GM12878 (cell line): ENCODE data around the gene BAIAP2L1. TPM values are rescaled to one million over a fixed set of nuclear protein-coding genes. Genes with fewer than 3 reads are reported as not detected.
"Not testable (repeated sequence)": the region's sequence is repeated elsewhere in the genome, so short reads cannot be mapped to it uniquely, and the experiment has no call there.

Source experiments
- ATAC-seq: fragments of 200-7000 bp; cut with Tn5 transposase; 3 replicates; pipeline ENCODE4 v1.9.1; 2020; ENCODE audit warnings: mild to moderate bottlenecking, moderate library complexity
- BruUV-seq: library from RNA; stranded (reverse); fragments of 400-500 nt; replicated peaks from 2 replicates; lab custom pipeline; 2021; lab: Mats Ljungman, UMichigan
- CTCF ChIA-PET: fragments of 300-600 bp; sonication (Branson Sonifier 250); formaldehyde crosslinking; extraction: SDS; loops from one replicate; lab custom pipeline; 2021; ENCODE audit warnings: inconsistent platforms; lab: Yijun Ruan, JAX
- POLR2A ChIA-PET: fragments of 350-600 bp; formaldehyde crosslinking; extraction: SDS; loops from one replicate; lab custom pipeline; 2021; ENCODE audit warnings: inconsistent platforms; lab: Charles Lee
- RAD21 ChIA-PET: fragments of 300-600 bp; sonication (Branson Sonifier 250); formaldehyde crosslinking; loops from one replicate; lab custom pipeline; 2023; ENCODE audit warnings: antibody characterized with exemption; ENCODE audit not compliant: unreplicated experiment; lab: Charles Lee
- SMC1A ChIA-PET: fragments of 300-600 bp; sonication (Branson Sonifier 250); formaldehyde crosslinking; loops from one replicate; lab custom pipeline; 2023; ENCODE audit not compliant: unreplicated experiment, uncharacterized antibody; lab: Charles Lee
- DNase-seq: peaks from one replicate; pipeline ENCODE4 v3.0.0-alpha.2; 2011; ENCODE audit warnings: low read depth, low spot score
- FAIRE-seq: peaks from 3 replicates; lab custom pipeline; 2011; peaks lifted over from hg19 to GRCh38; lab: Jason Lieb, UNC
- H2AFZ ChIP-seq: 2 replicates; pipeline ENCODE4 v1.6.0; 2011; ENCODE audit warnings: low read depth, low read length, control low read depth; ENCODE audit not compliant: control insufficient read depth
- H3K27ac ChIP-seq: 2 replicates; pipeline ENCODE4 v1.5.1; 2011; ENCODE audit warnings: control low read depth; ENCODE audit not compliant: control insufficient read depth, insufficient read depth
- H3K27me3 ChIP-seq, 2 experiments: replicated peaks in 1 of 2; 2 replicates each; pipeline versions ENCODE4 v1.6.0 to v1.6.1; 2011; ENCODE audit warnings: low read length in 1 of 2; ENCODE audit not compliant: control insufficient read depth in 2 of 2, insufficient read depth in 2 of 2
- H3K36me3 ChIP-seq, 2 experiments: 2 replicates each; pipeline ENCODE4 v1.5.1; 2011; ENCODE audit warnings: low read length in 1 of 2; ENCODE audit not compliant: control insufficient read depth in 2 of 2, insufficient read depth in 2 of 2
- H3K4me1 ChIP-seq: 2 replicates; pipeline ENCODE4 v1.6.1; 2011; ENCODE audit warnings: mild to moderate bottlenecking, low read length, moderate library complexity, mixed read lengths; ENCODE audit not compliant: control insufficient read depth, insufficient read depth
- H3K4me2 ChIP-seq: 2 replicates; pipeline ENCODE4 v1.6.0; 2011; ENCODE audit warnings: control low read depth; ENCODE audit not compliant: control insufficient read depth, insufficient read depth
- H3K4me3 ChIP-seq: fragments of 200-600 bp; sonication (generic); 2 replicates; pipeline ENCODE4 v1.5.1; 2016
- H3K79me2 ChIP-seq: 2 replicates; pipeline ENCODE4 v1.6.0; 2011; ENCODE audit warnings: low read length; ENCODE audit not compliant: control insufficient read depth, insufficient read depth
- H3K9ac ChIP-seq: 2 replicates; pipeline ENCODE4 v1.8.0; 2011; ENCODE audit warnings: low read length, control low read depth, mixed read lengths; ENCODE audit not compliant: control insufficient read depth, insufficient read depth
- H3K9me3 ChIP-seq: replicated peaks from 3 replicates; pipeline ENCODE4 v1.5.1; 2011; ENCODE audit warnings: mild to moderate bottlenecking, low read length; ENCODE audit not compliant: control insufficient read depth, insufficient read depth
- H4K20me1 ChIP-seq: 2 replicates; pipeline ENCODE4 v1.6.0; 2011; ENCODE audit not compliant: control insufficient read depth, insufficient read depth
- BHLHE40 ChIP-seq, 2 experiments: fragments of 450-650 bp in 1 of 2; IDR thresholded peaks; 2 replicates each; pipeline ENCODE4 v1.6.1; 2011 to 2017; ENCODE audit warnings: low read depth in 2 of 2, borderline replicate concordance in 1 of 2, improper control_type of control experiment in 1 of 2, low read length in 1 of 2, mild to moderate bottlenecking in 1 of 2
- RBBP5 ChIP-seq: fragments of 200-600 bp; sonication (generic); conservative IDR thresholded peaks from 2 replicates; pipeline ENCODE4 v1.6.1; 2016
- WGBS: methylation state at CpG from one replicate; pipeline ENCODE4 v1.1.6; 2016; ENCODE audit warnings: low lambda C conversion rate; ENCODE audit not compliant: insufficient replicate concordance, insufficient coverage; ENCODE audit errors: missing lambda C conversion rate; 5-methylcytosine and 5-hydroxymethylcytosine counted together
- in situ Hi-C: fragments of 300-500 bp; cut with MboI; formaldehyde crosslinking; loops from 9 replicates; pipeline ENCODE4 v1.14.3; 2018; ENCODE audit warnings: mixed read lengths
- intact Hi-C: fragments of 100-400 bp; cut with micrococcal nuclease; formaldehyde crosslinking; loops from one replicate; pipeline ENCODE4 v1.14.2; 2022; ENCODE audit not compliant: unreplicated experiment
- polyA plus RNA-seq, 11 experiments: library from polyadenylated mRNA; depleted of rRNA in 4 of 11; unstranded in 6 of 11; stranded (reverse) in 5 of 11; fragments of >200 nt; fragmentation: Nextera tagmentation in 4 of 11; fragmentation: Illumina TruSeq in 1 of 11; extraction: Ambion mirVana in 4 of 11; extraction: Trizol in 1 of 11; gene quantifications; 1 replicate in 1 of 11; 2 replicates in 10 of 11; pipeline versions ENCODE4 v1.2.1 to v1.2.3, GENCODE V29; 2011 to 2016; ENCODE audit warnings: inconsistent platforms in 2 of 11, missing spikeins in 2 of 11, low read depth in 1 of 11
- total RNA-seq, 4 experiments: library from RNA; depleted of rRNA in 3 of 4; stranded (reverse); fragments of >200 nt in 3 of 4; fragmentation: Illumina TruSeq in 1 of 4; extraction: Trizol in 1 of 4; gene quantifications; 2 replicates each; pipeline versions ENCODE4 v1.2.1 to v1.2.3, GENCODE V29; 2013 to 2021

The BAIAP2L1 gene
- total and polyA plus RNA-seq, 10 of the 15 experiments (the other 5 are each of a cell fraction or from before 2014, with no cell fraction given) = 8.9 to 60.2 (median 35.7) TPM

GRCh38 chr7:98418271-98418635 lies 17.4 kb upstream of the BAIAP2L1 start:
- RAD21 ChIA-PET = no interaction called here
- DNase-seq = no peak
- no peak overlapping the region for H3K9ac ChIP-seq
- in situ Hi-C loops = no loop called here
- CTCF ChIA-PET = interaction anchor here (1.5 to 6.3 kb wide), 3 partner anchors 17 to 422 kb away, joined by 7 to 58 read pairs (median 8); partner anchors contain the start of gene BAIAP2L1
- no peak overlapping the region for H3K27ac ChIP-seq
- no peak for TF ChIP-seq RBBP5
- H3K4me3 ChIP-seq = no peak overlapping the region
- no peaks in the 10 kb centered on the region for H3K79me2 ChIP-seq
- BruUV-seq = no TSS peak
- POLR2A ChIA-PET = no interaction called here
- 0 out of 4 replicates have a peak, but pooled peaks cover 0 to 3% of the 10 kb centered on the region in 2 experiments for H3K27me3 ChIP-seq
- no peaks in the 10 kb centered on the region for H3K9me3 ChIP-seq
- 76% methylated on average over 7 of the region's 7 CpGs for WGBS
- H4K20me1 ChIP-seq = no peaks in the 10 kb centered on the region
- SMC1A ChIA-PET = interaction anchor here (0.7 kb wide), 1 partner anchor 13 kb away, joined by 3 read pairs; no protein-coding TSS in a partner anchor
- ATAC-seq = no peak
- no peak overlapping the region for H2AFZ ChIP-seq
- H3K4me2 ChIP-seq = no peak overlapping the region
- FAIRE-seq = no peak
- intact Hi-C loops = no loop called here
- peaks cover 6% of the 10 kb centered on the region; the same call in 1 of the 2 replicates for H3K4me1 ChIP-seq
- H3K36me3 ChIP-seq = no peaks in the 10 kb centered on the region

- RAD21 ChIA-PET, H4K20me1 ChIP-seq, H3K4me3 ChIP-seq, H3K9ac ChIP-seq, H3K4me1 ChIP-seq, ATAC-seq, H2AFZ ChIP-seq, H3K36me3 ChIP-seq, POLR2A ChIA-PET, H3K4me2 ChIP-seq, BruUV-seq, H3K27ac ChIP-seq, DNase-seq, FAIRE-seq, H3K79me2 ChIP-seq, intact Hi-C loops, H3K27me3 ChIP-seq, in situ Hi-C loops, H3K9me3 ChIP-seq: not testable (repeated sequence)
- ChIA-PET CTCF (interaction anchor here (1.4 to 6.3 kb wide), 5 partner anchors 8 to 423 kb away, joined by 3 to 58 read pairs (median 8); partner anchors contain the start of gene BAIAP2L1), SMC1A (interaction anchor here (0.6 to 0.8 kb wide), 3 partner anchors 13 to 819 kb away, joined by 3 read pairs; no protein-coding TSS in a partner anchor)
- 23% methylated on average over 12 of the region's 12 CpGs for WGBS
- TF ChIP-seq BHLHE40 (IDR thresholded peaks at IDR 0.05; ENCODE audit: borderline replicate concordance in 1 of 2, low read depth in 2 of 2, low read length in 1 of 2) = peak; percentile 22 to 62; a peak in 3 of 4 replicates
Observed at GRCh38 chr7:98417604-98418270, 16.8 kb upstream of the BAIAP2L1 start.
